HG03439 (cell line): ENCODE results near the gene KCNAB2.

ENCODE experiments used
- ATAC-seq: cut with Tn5 transposase; IDR thresholded peaks from one replicate; pipeline ENCODE4 v1.9.1; 2021; ENCODE audit warnings: mild to moderate bottlenecking, moderate library complexity; ENCODE audit not compliant: unreplicated experiment

The KCNAB2 gene

DNA sequence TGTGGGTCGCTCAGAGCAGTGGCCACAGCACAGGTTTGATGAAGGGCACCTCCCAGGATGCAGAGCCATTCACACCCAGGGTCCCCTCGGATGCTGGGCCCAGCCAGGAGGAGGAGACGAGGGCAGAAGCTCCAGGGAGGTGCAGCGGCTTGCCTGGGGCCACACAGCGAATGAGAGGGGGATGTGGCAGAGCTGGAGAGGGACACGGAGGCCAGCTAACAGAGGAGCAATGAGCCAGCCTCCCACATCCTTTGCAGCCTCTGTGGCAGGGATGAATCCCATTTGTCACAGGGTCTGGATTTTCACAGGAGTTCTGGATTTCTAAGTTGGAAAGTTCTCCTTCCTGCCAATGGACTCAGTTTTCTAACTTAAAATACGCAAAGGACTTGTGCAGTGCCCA is 98.5 kb downstream of the KCNAB2 start:
- no peak for ATAC-seq

DNA sequence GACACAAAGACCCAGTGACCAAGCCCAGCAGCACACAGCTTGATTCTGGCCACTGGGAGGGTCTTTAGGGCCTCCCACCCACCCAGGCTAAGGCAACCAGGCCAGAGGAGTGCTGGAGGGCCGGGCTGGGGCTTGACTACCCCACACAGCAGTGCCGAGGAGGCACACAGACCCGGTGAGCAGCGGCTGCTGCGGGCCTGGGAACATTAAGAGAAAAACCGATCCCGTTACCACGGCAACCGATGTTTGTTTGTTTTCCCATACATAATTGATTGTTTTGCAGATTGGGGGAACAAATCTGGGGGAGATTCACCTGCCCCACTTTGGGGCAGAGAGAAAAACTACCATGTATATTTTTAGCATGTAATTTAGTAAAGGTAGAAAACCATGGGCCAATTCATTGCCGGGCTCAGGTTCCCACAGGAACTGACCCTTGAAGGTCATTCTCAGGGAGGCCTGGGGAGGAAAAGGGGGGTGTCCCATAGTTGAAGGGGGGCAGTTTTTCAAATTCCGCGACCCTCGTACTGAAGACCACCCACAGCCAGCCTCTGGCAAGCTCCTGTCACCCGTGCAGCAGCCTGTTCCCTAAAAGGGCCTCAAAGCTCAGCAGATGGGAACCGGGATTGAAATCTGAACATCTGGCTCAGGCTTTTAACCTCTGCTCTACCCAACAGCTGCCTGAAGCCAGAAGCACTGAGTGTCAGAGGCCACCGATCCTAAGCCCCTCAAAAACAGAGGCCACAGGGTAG is 99.1 kb downstream of the KCNAB2 start:
- ATAC-seq, result no peak

DNA sequence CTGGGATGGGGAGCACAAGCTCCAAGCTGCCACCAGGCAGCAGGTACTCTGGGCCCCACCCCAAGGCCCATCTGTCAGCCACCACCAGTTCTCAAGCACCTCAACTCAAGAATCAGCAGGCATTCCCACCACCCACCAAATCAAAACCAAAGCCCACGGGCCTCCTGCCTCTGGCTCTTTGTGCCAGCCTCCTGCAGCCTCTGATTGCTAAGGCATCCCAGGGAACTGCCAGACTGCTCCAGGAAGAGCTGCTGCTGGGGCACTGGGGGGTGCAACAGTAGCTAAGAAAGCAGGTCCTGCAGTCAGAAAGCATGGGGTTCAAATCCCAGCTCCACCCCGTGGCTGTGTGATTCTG is 99.7 kb downstream of the KCNAB2 start:
- ATAC-seq, result no peak

- no peak for ATAC-seq
Observed at GRCh38 chr1:6145864-6146410, 100.2 kb downstream of the KCNAB2 start.

GRCh38 chr1:6148497-6149241 is 103.0 kb downstream of the KCNAB2 start:
- no peak for ATAC-seq

DNA sequence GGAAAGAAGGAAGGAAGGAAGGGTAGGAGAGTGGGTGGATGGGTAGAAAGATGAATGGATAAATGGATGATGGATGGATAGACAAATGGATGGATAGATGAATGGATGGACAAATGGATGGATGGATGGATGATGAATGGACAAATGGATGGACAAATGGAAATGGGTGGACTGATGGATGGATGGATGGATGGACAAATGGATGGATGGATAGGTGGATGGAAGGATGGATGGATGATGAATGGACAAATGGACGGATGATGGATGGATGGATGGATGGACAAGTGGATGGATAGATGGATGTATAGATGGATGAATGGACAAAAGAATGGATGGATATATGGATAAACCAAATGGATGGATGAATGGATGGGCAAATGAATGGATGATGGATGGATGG is 103.9 kb downstream of the KCNAB2 start:
- ATAC-seq, result no peak

GRCh38 chr1:6150006-6150938 is 104.6 kb downstream of the KCNAB2 start:
- no peak for ATAC-seq
